Caco-2 (cell line): Measurements from ENCODE around the gene VPS13C. TPM values are rescaled to one million over a fixed set of nuclear protein-coding genes. Genes with fewer than 3 reads are reported as not detected.
"Not testable (repeated sequence)": the region's sequence is repeated elsewhere in the genome, so short reads cannot be mapped to it uniquely, and the experiment has no call there.

Experiments used
- BruUV-seq: library from RNA; stranded (reverse); fragments of 400-500 nt; replicated peaks from 2 replicates; lab custom pipeline; 2021; lab: Mats Ljungman, UMichigan
- CTCF ChIA-PET: fragments of 300-600 bp; sonication (Branson Sonifier 250); formaldehyde crosslinking; loops from one replicate; lab custom pipeline; 2022; ENCODE audit warnings: antibody characterized with exemption; lab: Charles Lee
- POLR2A ChIA-PET: fragments of 300-600 bp; sonication (Branson Sonifier 250); formaldehyde crosslinking; loops from one replicate; lab custom pipeline; 2022; ENCODE audit warnings: antibody characterized with exemption; lab: Charles Lee
- DNase-seq, 2 experiments: peaks; one replicate each; pipeline versions ENCODE4 v3.0.0 to v3.0.0-alpha.2; 2020 to 2022
- H3K27me3 ChIP-seq: replicated peaks from 2 replicates; pipeline ENCODE4 v1.6.0; 2011; ENCODE audit warnings: low read length; ENCODE audit not compliant: control insufficient read depth, insufficient read depth
- H3K36me3 ChIP-seq: 2 replicates; pipeline ENCODE4 v1.5.1; 2011; ENCODE audit warnings: low read length; ENCODE audit not compliant: control insufficient read depth, insufficient read depth
- H3K4me1 ChIP-seq: fragments of 250-450 bp; sonication (Bioruptor Pico); 2 replicates; pipeline ENCODE4 v1.5.1; 2020; ENCODE audit warnings: mild to moderate bottlenecking
- H3K4me3 ChIP-seq: 2 replicates; pipeline ENCODE4 v1.5.1; 2011; ENCODE audit warnings: low read depth, mild to moderate bottlenecking, control low read depth, low read length
- H3K9me3 ChIP-seq: fragments of 250-450 bp; sonication (Bioruptor Pico); 2 replicates; pipeline ENCODE4 v1.5.1; 2020; ENCODE audit warnings: mild to moderate bottlenecking, moderate library complexity
- H3K27ac Mint-ChIP-seq: one replicate; pipeline ENCODE4 v1.8.0; 2022; ENCODE audit warnings: mixed read lengths; ENCODE audit not compliant: unreplicated experiment
- H3K27me3 Mint-ChIP-seq: one replicate; pipeline ENCODE4 v1.8.0; 2022; ENCODE audit warnings: mixed read lengths; ENCODE audit not compliant: insufficient read depth, unreplicated experiment
- H3K36me3 Mint-ChIP-seq: one replicate; pipeline ENCODE4 v1.8.0; 2022; ENCODE audit warnings: mild to moderate bottlenecking, mixed read lengths; ENCODE audit not compliant: insufficient read depth, unreplicated experiment
- H3K4me1 Mint-ChIP-seq: one replicate; pipeline ENCODE4 v1.8.0; 2022; ENCODE audit warnings: low read depth, mixed read lengths; ENCODE audit not compliant: unreplicated experiment
- H3K4me3 Mint-ChIP-seq: one replicate; pipeline ENCODE4 v1.8.0; 2022; ENCODE audit warnings: mild to moderate bottlenecking, moderate library complexity, mixed read lengths; ENCODE audit not compliant: unreplicated experiment
- H3K9me3 Mint-ChIP-seq: one replicate; pipeline ENCODE4 v1.8.0; 2022; ENCODE audit warnings: mixed read lengths; ENCODE audit not compliant: unreplicated experiment
- intact Hi-C: fragments of 100-400 bp; cut with micrococcal nuclease; formaldehyde crosslinking; loops from one replicate; pipeline ENCODE4 v1.10.0; 2022; ENCODE audit not compliant: unreplicated experiment
- total RNA-seq: library from RNA; stranded (reverse); gene quantifications from 2 replicates; pipeline ENCODE4 v1.2.3, GENCODE V29; 2022
- TF ChIP-seq, protein P1 (sequence below), 2 experiments: fragments of 200-600 bp in 1 of 2; IDR thresholded peaks; 1 replicate in 1 of 2; 2 replicates in 1 of 2; pipeline versions ENCODE4 v1.5.1 to v1.8.0; 2011 to 2022; ENCODE audit warnings: antibody characterized with exemption in 1 of 2, control low read depth in 1 of 2, inconsistent platforms in 1 of 2, low read depth in 1 of 2, low read length in 1 of 2, mild to moderate bottlenecking in 1 of 2, moderate library complexity in 1 of 2; ENCODE audit not compliant: insufficient read depth in 1 of 2, severe bottlenecking in 1 of 2, unreplicated experiment in 1 of 2

Gene VPS13C
- total RNA-seq, 1 experiment from 2014 or later, result 42.4 TPM

- Histone ChIP-seq H3K9me3 (no peaks in the 10 kb centered on the region), H3K36me3 (no peaks in the 10 kb centered on the region), H3K4me1 (no peaks in the 10 kb centered on the region), H3K27me3 (no peaks in the 10 kb centered on the region), H3K4me3 (no peak overlapping the region)
- Mint-ChIP-seq H3K36me3 (peaks cover 15% of the 10 kb centered on the region), H3K27me3 (no peaks in the 10 kb centered on the region), H3K9me3 (no peaks in the 10 kb centered on the region), H3K4me1 (no peaks in the 10 kb centered on the region), H3K4me3 (no peak overlapping the region), H3K27ac (no peak overlapping the region)
- DNase-seq, result peak in 1 of 2 experiments; percentile 9
- TF ChIP-seq, protein P1, sequence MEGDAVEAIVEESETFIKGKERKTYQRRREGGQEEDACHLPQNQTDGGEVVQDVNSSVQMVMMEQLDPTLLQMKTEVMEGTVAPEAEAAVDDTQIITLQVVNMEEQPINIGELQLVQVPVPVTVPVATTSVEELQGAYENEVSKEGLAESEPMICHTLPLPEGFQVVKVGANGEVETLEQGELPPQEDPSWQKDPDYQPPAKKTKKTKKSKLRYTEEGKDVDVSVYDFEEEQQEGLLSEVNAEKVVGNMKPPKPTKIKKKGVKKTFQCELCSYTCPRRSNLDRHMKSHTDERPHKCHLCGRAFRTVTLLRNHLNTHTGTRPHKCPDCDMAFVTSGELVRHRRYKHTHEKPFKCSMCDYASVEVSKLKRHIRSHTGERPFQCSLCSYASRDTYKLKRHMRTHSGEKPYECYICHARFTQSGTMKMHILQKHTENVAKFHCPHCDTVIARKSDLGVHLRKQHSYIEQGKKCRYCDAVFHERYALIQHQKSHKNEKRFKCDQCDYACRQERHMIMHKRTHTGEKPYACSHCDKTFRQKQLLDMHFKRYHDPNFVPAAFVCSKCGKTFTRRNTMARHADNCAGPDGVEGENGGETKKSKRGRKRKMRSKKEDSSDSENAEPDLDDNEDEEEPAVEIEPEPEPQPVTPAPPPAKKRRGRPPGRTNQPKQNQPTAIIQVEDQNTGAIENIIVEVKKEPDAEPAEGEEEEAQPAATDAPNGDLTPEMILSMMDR (IDR thresholded peaks at IDR 0.05; ENCODE audit: insufficient read depth in 1 of 2, low read depth in 1 of 2, low read length in 1 of 2, severe bottlenecking in 1 of 2, unreplicated experiment in 1 of 2), result peak; percentile 38 to 41
- CTCF ChIA-PET, result no interaction called here
- POLR2A ChIA-PET, result no interaction called here
- intact Hi-C loops, result loop anchor here (2.0 kb wide), 1 partner anchor 45 kb away; the partner anchor contains the start of gene C2CD4A
- no TSS peak for BruUV-seq
These were observed 38.2 kb downstream of the VPS13C start for GRCh38 chr15:62021991-62022600.

DNA sequence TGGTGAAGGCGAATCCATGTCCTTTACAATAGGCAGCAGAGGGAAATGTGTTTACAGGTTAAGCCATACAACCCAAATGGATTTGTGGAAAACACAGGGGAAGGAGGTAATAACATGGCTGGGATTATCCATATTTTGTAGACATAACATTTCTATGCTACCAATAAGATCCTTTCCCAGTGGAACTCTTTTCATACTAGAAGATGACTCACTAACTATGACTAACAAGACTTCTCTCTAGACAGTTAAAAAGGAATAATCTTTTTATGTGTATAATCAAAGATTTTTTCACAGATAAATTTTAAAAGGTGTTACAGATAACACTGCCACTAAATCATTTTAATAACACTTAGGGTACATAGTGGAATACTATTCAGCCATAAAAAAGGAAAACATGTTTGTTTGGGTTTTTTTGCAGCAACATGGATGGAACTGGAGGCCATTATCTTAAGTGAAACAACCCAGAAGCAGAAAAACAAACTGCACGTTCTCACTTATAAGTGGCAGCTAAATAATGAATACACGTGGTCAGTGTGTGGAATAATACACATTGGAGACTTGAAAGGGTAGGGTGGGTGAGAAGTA is 39.6 kb downstream of the VPS13C start:
- Histone ChIP-seq H3K9me3 (no peaks in the 10 kb centered on the region), H3K36me3 (no peaks in the 10 kb centered on the region), H3K4me3 (no peak overlapping the region), H3K4me1 (no peaks in the 10 kb centered on the region), H3K27me3 (no peaks in the 10 kb centered on the region)
- H3K9me3 Mint-ChIP-seq, result no peaks in the 10 kb centered on the region
- intact Hi-C loops, result no loop called here
- DNase-seq, result no peak
- POLR2A ChIA-PET, result no interaction called here
- H3K36me3 Mint-ChIP-seq, result peaks cover 15% of the 10 kb centered on the region
- no peak overlapping the region for H3K27ac Mint-ChIP-seq
- CTCF ChIA-PET, result no interaction called here
- H3K27me3 Mint-ChIP-seq, result no peaks in the 10 kb centered on the region
- TF ChIP-seq, protein P1 (IDR thresholded peaks at IDR 0.05; ENCODE audit: insufficient read depth in 1 of 2, low read depth in 1 of 2, low read length in 1 of 2, severe bottlenecking in 1 of 2, unreplicated experiment in 1 of 2), result no peak
- BruUV-seq, result no TSS peak
- H3K4me3 Mint-ChIP-seq, result no peak overlapping the region
- no peaks in the 10 kb centered on the region for H3K4me1 Mint-ChIP-seq

- H3K9me3 ChIP-seq, H3K9me3 Mint-ChIP-seq, H3K4me1 ChIP-seq, POLR2A ChIA-PET, H3K4me3 Mint-ChIP-seq, H3K36me3 ChIP-seq, H3K4me1 Mint-ChIP-seq, H3K27ac Mint-ChIP-seq, H3K27me3 ChIP-seq, intact Hi-C loops, CTCF ChIA-PET, DNase-seq, H3K4me3 ChIP-seq, H3K27me3 Mint-ChIP-seq, BruUV-seq: not testable (repeated sequence)
- peaks cover 22% of the 10 kb centered on the region for H3K36me3 Mint-ChIP-seq
These were observed 54.9 kb downstream of the VPS13C start for GRCh38 chr15:62005354-62005753.
